HepG2 (cell line): Measurements from ENCODE around the gene DGKG. TPM values are rescaled to one million over a fixed set of nuclear protein-coding genes. Genes with fewer than 3 reads are reported as not detected.

Experiments used
- ATAC-seq: fragments of 200-7000 bp; cut with Tn5 transposase; 3 replicates; pipeline ENCODE4 v1.9.1; 2020; ENCODE audit warnings: mild to moderate bottlenecking, moderate library complexity
- BruUV-seq: library from RNA; stranded (reverse); fragments of 400-500 nt; replicated peaks from 2 replicates; lab custom pipeline; 2021; lab: Mats Ljungman, UMichigan
- CTCF ChIA-PET: fragments of 300-600 bp; formaldehyde crosslinking; extraction: SDS; loops from one replicate; lab custom pipeline; 2021; ENCODE audit warnings: low total read pairs, inconsistent platforms, low intra/inter-chr PET ratio; lab: Yijun Ruan, JAX
- POLR2A ChIA-PET: fragments of 350-600 bp; sonication (Branson Sonifier 250); formaldehyde crosslinking; loops from one replicate; lab custom pipeline; 2020; ENCODE audit warnings: antibody characterized with exemption, inconsistent platforms; lab: Yijun Ruan, JAX
- DNase-seq: peaks from one replicate; pipeline ENCODE4 v3.0.0-alpha.2; 2015; ENCODE audit warnings: low spot score
- FAIRE-seq: peaks from 3 replicates; lab custom pipeline; 2011; peaks lifted over from hg19 to GRCh38; lab: Jason Lieb, UNC
- H2AFZ ChIP-seq: one replicate; pipeline ENCODE4 v1.6.1; 2011; ENCODE audit warnings: low read length, inconsistent platforms
- H3K27ac ChIP-seq: fragments of 300-600 bp; 3 replicates; pipeline ENCODE4 v1.8.0; 2011; ENCODE audit warnings: mixed run types, mild to moderate bottlenecking, mixed read lengths, low read length, inconsistent platforms; ENCODE audit not compliant: insufficient read depth; ENCODE audit errors: extremely low read length
- H3K27me3 ChIP-seq, 2 experiments: fragments of 200-600 bp in 1 of 2; 2 replicates in 1 of 2; 3 replicates in 1 of 2; pipeline versions ENCODE4 v1.6.0 to v1.8.0; 2011; ENCODE audit warnings: low read length in 2 of 2, mild to moderate bottlenecking in 2 of 2, moderate library complexity in 2 of 2, inconsistent platforms in 1 of 2; ENCODE audit not compliant: insufficient read depth in 2 of 2, control insufficient read depth in 1 of 2
- H3K36me3 ChIP-seq, 2 experiments: fragments of 200-600 bp in 1 of 2; replicated peaks in 1 of 2; 2 replicates in 1 of 2; 3 replicates in 1 of 2; pipeline versions ENCODE4 v1.5.1 to v1.8.0; 2011; ENCODE audit warnings: low read length in 2 of 2, inconsistent platforms in 1 of 2; ENCODE audit not compliant: insufficient read depth in 2 of 2, control insufficient read depth in 1 of 2
- H3K4me1 ChIP-seq: 2 replicates; pipeline ENCODE4 v1.5.1; 2012; ENCODE audit warnings: low read length, inconsistent platforms; ENCODE audit not compliant: insufficient read depth
- H3K4me2 ChIP-seq: 2 replicates; pipeline ENCODE4 v1.6.0; 2011; ENCODE audit warnings: low read depth, low read length, inconsistent platforms
- H3K4me3 ChIP-seq, 3 experiments: fragments of 200-600 bp in 1 of 3; sonication (generic), shearing (Covaris generic) in 1 of 3; replicated peaks in 1 of 3; 2 replicates each; pipeline ENCODE4 v1.5.1; 2011 to 2016; ENCODE audit warnings: low read length in 3 of 3, inconsistent platforms in 2 of 3, low read depth in 2 of 3, mild to moderate bottlenecking in 2 of 3, control low read depth in 1 of 3, mixed read lengths in 1 of 3; ENCODE audit not compliant: insufficient read depth in 1 of 3
- H3K79me2 ChIP-seq: one replicate; pipeline ENCODE4 v1.6.1; 2011; ENCODE audit warnings: low read length, inconsistent platforms; ENCODE audit not compliant: insufficient read depth
- H3K9ac ChIP-seq: 2 replicates; pipeline ENCODE4 v1.6.0; 2011; ENCODE audit warnings: mild to moderate bottlenecking, low read depth, low read length, inconsistent platforms; ENCODE audit not compliant: insufficient read depth
- H3K9me3 ChIP-seq: 2 replicates; pipeline ENCODE4 v1.5.1; 2012; ENCODE audit warnings: mild to moderate bottlenecking, low read length
- H4K20me1 ChIP-seq: 2 replicates; pipeline ENCODE4 v1.6.0; 2011; ENCODE audit warnings: inconsistent platforms, mild to moderate bottlenecking, low read length, moderate library complexity; ENCODE audit not compliant: insufficient read depth
- CENPX ChIP-seq: sonication (generic); formaldehyde crosslinking; IDR thresholded peaks from 2 replicates; pipeline ENCODE4 v1.9.0; 2021; ENCODE audit warnings: mild to moderate bottlenecking, missing genetic modification reagents, moderate library complexity
- PHF20 ChIP-seq: sonication (generic); formaldehyde crosslinking; IDR thresholded peaks from 2 replicates; pipeline ENCODE4 v1.5.0; 2020; ENCODE audit warnings: mild to moderate bottlenecking, missing genetic modification reagents
- RERE ChIP-seq: IDR thresholded peaks from 2 replicates; pipeline ENCODE4 v1.6.1; 2016; ENCODE audit warnings: low read depth, missing genetic modification reagents, missing compliant biosample characterization
- SNAPC2 ChIP-seq: sonication (generic); formaldehyde crosslinking; IDR thresholded peaks from 2 replicates; pipeline ENCODE4 v1.8.1; 2022; ENCODE audit warnings: mild to moderate bottlenecking, missing genetic modification reagents
- SNRNP70 ChIP-seq: fragments of 200-400 bp; formaldehyde crosslinking; IDR thresholded peaks from 2 replicates; pipeline ENCODE4 v1.6.1; 2017; ENCODE audit warnings: mild to moderate bottlenecking, low read depth, low read length, moderate library complexity
- SRSF4 ChIP-seq: fragments of 200-400 bp; formaldehyde crosslinking; IDR thresholded peaks from one replicate; pipeline ENCODE4 v1.6.1; 2018; ENCODE audit warnings: mild to moderate bottlenecking, low read depth, low read length, moderate library complexity; ENCODE audit not compliant: poor library complexity, severe bottlenecking
- ZNF878 ChIP-seq: sonication (generic); formaldehyde crosslinking; IDR thresholded peaks from 2 replicates; pipeline ENCODE4 v1.8.1; 2023; ENCODE audit warnings: mild to moderate bottlenecking, missing genetic modification reagents, moderate library complexity
- WGBS: methylation state at CpG from one replicate; pipeline ENCODE4 v1.1.6; 2017; ENCODE audit warnings: low lambda C conversion rate; 5-methylcytosine and 5-hydroxymethylcytosine counted together
- in situ Hi-C: cut with HindIII; loops from 2 replicates; pipeline ENCODE4 v1.10.0; 2017; ENCODE audit warnings: low pct_unique_long_range_greater_than_20kb; ENCODE audit not compliant: extremely low pct_ligation_motif_present
- intact Hi-C: fragments of 100-400 bp; cut with micrococcal nuclease; formaldehyde crosslinking; loops from one replicate; pipeline ENCODE4 v1.10.0; 2022; ENCODE audit not compliant: unreplicated experiment
- polyA plus RNA-seq, 8 experiments: library from polyadenylated mRNA; depleted of rRNA in 3 of 8; stranded (reverse) in 7 of 8; unstranded in 1 of 8; fragments of >200 nt; fragmentation: Illumina TruSeq in 4 of 8; extraction: Trizol in 4 of 8; gene quantifications; 2 replicates each; pipeline versions ENCODE4 v1.2.1 to v1.2.3, GENCODE V29; 2011 to 2016; ENCODE audit warnings: low read depth in 4 of 8, missing spikeins in 1 of 8, mixed read lengths in 1 of 8; ENCODE audit not compliant: insufficient read depth in 1 of 8
- total RNA-seq, 5 experiments: library from RNA; depleted of rRNA; stranded (reverse); fragments of >200 nt; fragmentation: Illumina TruSeq; extraction: Trizol; gene quantifications; 2 replicates each; pipeline ENCODE4 v1.2.3, GENCODE V29; 2016; ENCODE audit warnings: low read depth in 1 of 5
- TF ChIP-seq, protein P1 (sequence below): sonication (generic); formaldehyde crosslinking; IDR thresholded peaks from 2 replicates; pipeline ENCODE4 v1.4.0; 2020; ENCODE audit warnings: missing genetic modification reagents

Gene DGKG
- total and polyA plus RNA-seq, 2 of the 13 experiments (the other 11 are each of a cell fraction or from before 2014, with no cell fraction given), result 3.8 to 6.2 TPM

DNA sequence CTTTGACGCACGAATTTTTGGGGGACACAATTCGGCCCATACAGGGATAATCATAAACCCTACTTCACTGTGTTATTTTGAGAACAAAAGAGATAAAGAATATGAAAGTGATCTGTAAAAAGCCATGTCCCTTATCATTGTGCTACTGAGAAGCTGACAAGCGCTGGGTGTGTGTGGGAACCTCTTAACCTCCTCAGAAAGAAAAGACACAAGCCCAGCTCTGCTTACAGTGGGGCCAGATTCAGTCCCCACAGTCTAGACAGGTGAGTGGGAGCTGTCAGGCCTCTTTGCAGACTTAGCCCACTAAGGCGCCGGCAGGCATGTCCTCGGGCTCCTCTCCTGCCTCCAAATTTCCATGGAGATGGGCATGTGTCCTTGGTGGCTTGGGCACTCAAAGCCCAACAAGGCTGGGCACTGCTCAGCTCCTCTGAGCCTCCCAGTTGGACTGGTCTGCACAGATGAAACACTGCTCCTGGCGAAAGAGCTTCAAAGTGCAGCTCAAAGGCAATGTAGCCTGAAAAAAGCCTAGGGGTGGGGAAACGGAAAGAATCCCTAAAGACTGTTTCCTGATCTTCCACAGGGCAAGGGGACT is 188.7 kb downstream of the DGKG start:
- intact Hi-C loops, result no loop called here
- Histone ChIP-seq H3K9ac (no peak overlapping the region), H3K4me3 (no peak overlapping the region), H2AFZ (no peak overlapping the region), H3K27ac (no peak overlapping the region), H3K9me3 (no peaks in the 10 kb centered on the region), H3K4me1 (peaks cover 32% of the 10 kb centered on the region), H3K27me3 (no peaks in the 10 kb centered on the region), H3K4me2 (no peak overlapping the region), H3K79me2 (no peaks in the 10 kb centered on the region), H3K36me3 (peaks cover 0 to 3% of the 10 kb centered on the region in 2 experiments; a peak in 1 of 5 replicates), H4K20me1 (no peaks in the 10 kb centered on the region)
- in situ Hi-C loops, result no loop called here
- WGBS, result 96% methylated on average over 6 of the region's 9 CpGs
- TF ChIP-seq CENPX (CRISPR knock-in tag) (no peak), SRSF4 (no peak), PHF20 (CRISPR knock-in tag) (no peak), SNRNP70 (no peak), SNAPC2 (CRISPR knock-in tag) (no peak), ZNF878 (CRISPR knock-in tag) (no peak), RERE (no peak)
- TF ChIP-seq, protein P1, sequence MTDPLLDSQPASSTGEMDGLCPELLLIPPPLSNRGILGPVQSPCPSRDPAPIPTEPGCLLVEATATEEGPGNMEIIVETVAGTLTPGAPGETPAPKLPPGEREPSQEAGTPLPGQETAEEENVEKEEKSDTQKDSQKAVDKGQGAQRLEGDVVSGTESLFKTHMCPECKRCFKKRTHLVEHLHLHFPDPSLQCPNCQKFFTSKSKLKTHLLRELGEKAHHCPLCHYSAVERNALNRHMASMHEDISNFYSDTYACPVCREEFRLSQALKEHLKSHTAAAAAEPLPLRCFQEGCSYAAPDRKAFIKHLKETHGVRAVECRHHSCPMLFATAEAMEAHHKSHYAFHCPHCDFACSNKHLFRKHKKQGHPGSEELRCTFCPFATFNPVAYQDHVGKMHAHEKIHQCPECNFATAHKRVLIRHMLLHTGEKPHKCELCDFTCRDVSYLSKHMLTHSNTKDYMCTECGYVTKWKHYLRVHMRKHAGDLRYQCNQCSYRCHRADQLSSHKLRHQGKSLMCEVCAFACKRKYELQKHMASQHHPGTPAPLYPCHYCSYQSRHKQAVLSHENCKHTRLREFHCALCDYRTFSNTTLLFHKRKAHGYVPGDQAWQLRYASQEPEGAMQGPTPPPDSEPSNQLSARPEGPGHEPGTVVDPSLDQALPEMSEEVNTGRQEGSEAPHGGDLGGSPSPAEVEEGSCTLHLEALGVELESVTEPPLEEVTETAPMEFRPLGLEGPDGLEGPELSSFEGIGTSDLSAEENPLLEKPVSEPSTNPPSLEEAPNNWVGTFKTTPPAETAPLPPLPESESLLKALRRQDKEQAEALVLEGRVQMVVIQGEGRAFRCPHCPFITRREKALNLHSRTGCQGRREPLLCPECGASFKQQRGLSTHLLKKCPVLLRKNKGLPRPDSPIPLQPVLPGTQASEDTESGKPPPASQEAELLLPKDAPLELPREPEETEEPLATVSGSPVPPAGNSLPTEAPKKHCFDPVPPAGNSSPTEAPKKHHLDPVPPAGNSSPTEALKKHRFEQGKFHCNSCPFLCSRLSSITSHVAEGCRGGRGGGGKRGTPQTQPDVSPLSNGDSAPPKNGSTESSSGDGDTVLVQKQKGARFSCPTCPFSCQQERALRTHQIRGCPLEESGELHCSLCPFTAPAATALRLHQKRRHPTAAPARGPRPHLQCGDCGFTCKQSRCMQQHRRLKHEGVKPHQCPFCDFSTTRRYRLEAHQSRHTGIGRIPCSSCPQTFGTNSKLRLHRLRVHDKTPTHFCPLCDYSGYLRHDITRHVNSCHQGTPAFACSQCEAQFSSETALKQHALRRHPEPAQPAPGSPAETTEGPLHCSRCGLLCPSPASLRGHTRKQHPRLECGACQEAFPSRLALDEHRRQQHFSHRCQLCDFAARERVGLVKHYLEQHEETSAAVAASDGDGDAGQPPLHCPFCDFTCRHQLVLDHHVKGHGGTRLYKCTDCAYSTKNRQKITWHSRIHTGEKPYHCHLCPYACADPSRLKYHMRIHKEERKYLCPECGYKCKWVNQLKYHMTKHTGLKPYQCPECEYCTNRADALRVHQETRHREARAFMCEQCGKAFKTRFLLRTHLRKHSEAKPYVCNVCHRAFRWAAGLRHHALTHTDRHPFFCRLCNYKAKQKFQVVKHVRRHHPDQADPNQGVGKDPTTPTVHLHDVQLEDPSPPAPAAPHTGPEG (CRISPR knock-in tag), result no peak
- no peak for DNase-seq
- no peak for ATAC-seq
- FAIRE-seq, result no peak
- POLR2A ChIA-PET, result no interaction called here
- CTCF ChIA-PET, result no interaction called here
- BruUV-seq, result no TSS peak
